A673 (cell line): Measurements from ENCODE around the gene KIRREL3. TPM values are rescaled to one million over a fixed set of nuclear protein-coding genes. Genes with fewer than 3 reads are reported as not detected.

Experiments
- BruUV-seq: library from RNA; stranded (reverse); fragments of 400-500 nt; replicated peaks from 2 replicates; lab custom pipeline; 2021; lab: Mats Ljungman, UMichigan
- CTCF ChIA-PET: fragments of 300-600 bp; sonication (Branson Sonifier 250); formaldehyde crosslinking; loops from one replicate; lab custom pipeline; 2022; ENCODE audit warnings: antibody characterized with exemption; lab: Charles Lee
- POLR2A ChIA-PET: fragments of 300-600 bp; sonication (Branson Sonifier 250); formaldehyde crosslinking; loops from one replicate; lab custom pipeline; 2022; ENCODE audit warnings: antibody characterized with exemption; ENCODE audit not compliant: low non-redundant PET; lab: Charles Lee
- DNase-seq: peaks from one replicate; pipeline ENCODE4 v3.0.0-alpha.2; 2015; ENCODE audit warnings: low spot score
- H3K27ac ChIP-seq: fragments of 200-600 bp; sonication (generic); 2 replicates; pipeline ENCODE4 v1.5.1; 2016; ENCODE audit warnings: mixed run types, low read depth, mild to moderate bottlenecking, mixed read lengths, antibody characterized with exemption, low read length; ENCODE audit not compliant: poor library complexity, severe bottlenecking
- H3K27me3 ChIP-seq: fragments of 200-600 bp; sonication (generic); replicated peaks from 2 replicates; pipeline ENCODE4 v1.6.1; 2017; ENCODE audit warnings: mixed run types, low read depth, mild to moderate bottlenecking, mixed read lengths, antibody characterized with exemption, low read length; ENCODE audit not compliant: insufficient read depth, poor library complexity
- H3K36me3 ChIP-seq: fragments of 200-600 bp; sonication (generic); 2 replicates; pipeline ENCODE4 v1.6.1; 2016; ENCODE audit warnings: mixed run types, mild to moderate bottlenecking, mixed read lengths, antibody characterized with exemption, low read length; ENCODE audit not compliant: insufficient read depth, poor library complexity, severe bottlenecking
- H3K4me1 ChIP-seq: fragments of 200-600 bp; sonication (generic); 2 replicates; pipeline ENCODE4 v1.6.1; 2017; ENCODE audit warnings: mixed run types, mild to moderate bottlenecking, mixed read lengths, antibody characterized with exemption, low read length; ENCODE audit not compliant: insufficient read depth, poor library complexity, severe bottlenecking
- H3K4me3 ChIP-seq: fragments of 200-600 bp; sonication (generic); 2 replicates; pipeline ENCODE4 v1.5.1; 2016; ENCODE audit warnings: low read depth, mixed run types, mild to moderate bottlenecking, mixed read lengths, low read length; ENCODE audit not compliant: poor library complexity, severe bottlenecking
- H3K9me3 ChIP-seq: fragments of 200-600 bp; sonication (generic); 2 replicates; pipeline ENCODE4 v1.6.1; 2016; ENCODE audit warnings: mixed run types, low read depth, mild to moderate bottlenecking, mixed read lengths, antibody characterized with exemption, low read length; ENCODE audit not compliant: poor library complexity, severe bottlenecking
- CTCF ChIP-seq: fragments of 300-800, 200-600 bp; sonication (generic); conservative IDR thresholded peaks from 2 replicates; pipeline ENCODE4 v1.5.1; 2017; ENCODE audit warnings: low read depth, mild to moderate bottlenecking, antibody characterized with exemption, low read length, moderate library complexity, mixed read lengths
- EZH2 ChIP-seq: fragments of 200-600 bp; sonication (generic); IDR thresholded peaks from 2 replicates; pipeline ENCODE4 v1.6.1; 2017; ENCODE audit warnings: borderline replicate concordance, low read depth, mild to moderate bottlenecking, mixed read lengths, antibody characterized with exemption, low read length; ENCODE audit not compliant: poor library complexity, severe bottlenecking
- intact Hi-C: fragments of 100-400 bp; cut with micrococcal nuclease; formaldehyde crosslinking; loops from one replicate; pipeline ENCODE4 v1.10.0; 2022; ENCODE audit not compliant: unreplicated experiment
- total RNA-seq: library from RNA; stranded (reverse); gene quantifications from 2 replicates; pipeline ENCODE4 v1.2.3, GENCODE V29; 2021

KIRREL3 gene
- total RNA-seq, 1 experiment from 2014 or later = not detected

GRCh38 chr11:126615845-126616244 is 384.7 kb downstream of the KIRREL3 start:
- no TSS peak for BruUV-seq
- POLR2A ChIA-PET = no interaction called here
- no peak overlapping the region for H3K4me3 ChIP-seq
- no peak overlapping the region for H3K27ac ChIP-seq
- H3K36me3 ChIP-seq = no peaks in the 10 kb centered on the region
- CTCF ChIA-PET = no interaction called here
- intact Hi-C loops = no loop called here
- no peaks in the 10 kb centered on the region for H3K9me3 ChIP-seq
- DNase-seq = no peak
- H3K4me1 ChIP-seq = no peaks in the 10 kb centered on the region
- TF ChIP-seq CTCF (no peak), EZH2 (no peak)
- H3K27me3 ChIP-seq = no peaks in the 10 kb centered on the region

- no peak for DNase-seq
- no peak overlapping the region for H3K27ac ChIP-seq
- peaks cover 8% of the 10 kb centered on the region for H3K4me1 ChIP-seq
- TF ChIP-seq CTCF = no peak
- no peak for TF ChIP-seq EZH2
- BruUV-seq = no TSS peak
- H3K4me3 ChIP-seq = no peak overlapping the region
- POLR2A ChIA-PET = no interaction called here
- H3K9me3 ChIP-seq = no peaks in the 10 kb centered on the region
- H3K27me3 ChIP-seq = no peaks in the 10 kb centered on the region
- CTCF ChIA-PET = no interaction called here
- intact Hi-C loops = no loop called here
- no peaks in the 10 kb centered on the region for H3K36me3 ChIP-seq
Observed at GRCh38 chr11:126613272-126613671, 387.3 kb downstream of the KIRREL3 start.

- intact Hi-C loops = no loop called here
Observed at GRCh38 chr11:126612671-126613070, 387.9 kb downstream of the KIRREL3 start.

More at GRCh38 chr11:126612671-126613070, 387.9 kb downstream of the KIRREL3 start:
- no TSS peak for BruUV-seq
- Histone ChIP-seq H3K27me3 (no peaks in the 10 kb centered on the region), H3K4me3 (no peak overlapping the region), H3K4me1 (peaks cover 14% of the 10 kb centered on the region), H3K9me3 (no peaks in the 10 kb centered on the region), H3K27ac (no peak overlapping the region), H3K36me3 (no peaks in the 10 kb centered on the region)
- DNase-seq = no peak
- TF ChIP-seq EZH2 (no peak), CTCF (no peak)
- CTCF ChIA-PET = no interaction called here
- POLR2A ChIA-PET = no interaction called here
